HG03378 (cell line): ENCODE results near the gene EXOSC1.
"Not testable (repeated sequence)": the region's sequence is repeated elsewhere in the genome, so short reads cannot be mapped to it uniquely, and the experiment has no call there.

Experiments used
- ATAC-seq: cut with Tn5 transposase; IDR thresholded peaks from one replicate; pipeline ENCODE4 v1.9.1; 2021; ENCODE audit warnings: mild to moderate bottlenecking, moderate library complexity; ENCODE audit not compliant: unreplicated experiment

The EXOSC1 gene

GRCh38 chr10:97445722-97446639 lies at the start of gene EXOSC1, which contains the start of gene ZDHHC16:
EXOSC1 (minus strand) TSS chr10:97446006; CDS start chr10:97445985, 21 bp downstream.
ZDHHC16 (plus strand) TSS chr10:97446175; CDS start chr10:97451676, 5,501 bp downstream.
- peak; percentile 94 for ATAC-seq

GRCh38 chr10:97494863-97495506 lies 49.2 kb upstream of the EXOSC1 start:
- ATAC-seq = no peak

- no peak for ATAC-seq
Observed at GRCh38 chr10:97494151-97494550, 48.3 kb upstream of the EXOSC1 start.

- ATAC-seq = no peak
Observed at GRCh38 chr10:97490592-97490991, 44.8 kb upstream of the EXOSC1 start.

GRCh38 chr10:97485647-97486281 lies 40.0 kb upstream of the EXOSC1 start:
- ATAC-seq = no peak

GRCh38 chr10:97483921-97484320 lies 38.1 kb upstream of the EXOSC1 start:
- no peak for ATAC-seq

GRCh38 chr10:97483506-97483905 lies 37.7 kb upstream of the EXOSC1 start:
- no peak for ATAC-seq

- no peak for ATAC-seq
Observed at GRCh38 chr10:97482381-97482780, 36.6 kb upstream of the EXOSC1 start.

GRCh38 chr10:97481071-97481470 lies 35.3 kb upstream of the EXOSC1 start:
- ATAC-seq = no peak

- no peak for ATAC-seq
Observed at GRCh38 chr10:97479939-97480338, 34.1 kb upstream of the EXOSC1 start.

GRCh38 chr10:97479410-97479809 lies 33.6 kb upstream of the EXOSC1 start:
- not testable (repeated sequence) for ATAC-seq

GRCh38 chr10:97475936-97476594 lies 30.3 kb upstream of the EXOSC1 start:
- no peak for ATAC-seq

GRCh38 chr10:97474918-97475317 lies 29.1 kb upstream of the EXOSC1 start:
- ATAC-seq = no peak

- ATAC-seq = not testable (repeated sequence)
Observed at GRCh38 chr10:97468781-97469180, 23.0 kb upstream of the EXOSC1 start.

- ATAC-seq = no peak
Observed at GRCh38 chr10:97468162-97468561, 22.4 kb upstream of the EXOSC1 start.

GRCh38 chr10:97466755-97467154 lies 20.9 kb upstream of the EXOSC1 start:
- no peak for ATAC-seq

- ATAC-seq = no peak
Observed at GRCh38 chr10:97465982-97466381, 20.2 kb upstream of the EXOSC1 start.

GRCh38 chr10:97464226-97464625 lies 18.4 kb upstream of the EXOSC1 start:
- no peak for ATAC-seq

- ATAC-seq = no peak
Observed at GRCh38 chr10:97463363-97464132, 17.7 kb upstream of the EXOSC1 start.

GRCh38 chr10:97462309-97462708 lies 16.5 kb upstream of the EXOSC1 start:
- ATAC-seq = no peak
